ENCODE results near the gene IFT25.
A peak's percentile ranks its signal among the peaks of the same experiment; 100 is the strongest.
"Not testable (repeated sequence)": the region's sequence is repeated elsewhere in the genome, so short reads cannot be mapped to it uniquely, and the experiment has no call there.

The IFT25 gene

GRCh38 chr1:53945433-53946251 lies at the start of gene IFT25:
IFT25 (minus strand) TSS chr1:53945699; CDS start chr1:53940082, 5,617 bp downstream.
- DNase-seq (ENCODE audit: low spot score) = peak; percentile 89

GRCh38 chr1:53994516-53994915 lies 49.0 kb upstream of the IFT25 start:
- not testable (repeated sequence) for DNase-seq (ENCODE audit: low spot score)

GRCh38 chr1:53992085-53992874 lies 46.8 kb upstream of the IFT25 start:
- no peak for DNase-seq (ENCODE audit: low spot score)

- DNase-seq (ENCODE audit: low spot score) = no peak
Observed at GRCh38 chr1:53987880-53988279, 42.4 kb upstream of the IFT25 start.

GRCh38 chr1:53986458-53986857 lies 41.0 kb upstream of the IFT25 start:
- no peak for DNase-seq (ENCODE audit: low spot score)

GRCh38 chr1:53984726-53985125 lies 39.2 kb upstream of the IFT25 start:
- no peak for DNase-seq (ENCODE audit: low spot score)

- no peak for DNase-seq (ENCODE audit: low spot score)
Observed at GRCh38 chr1:53982763-53983104, 37.2 kb upstream of the IFT25 start.

- DNase-seq (ENCODE audit: low spot score) = peak; percentile 69
Observed at GRCh38 chr1:53982034-53982762, 36.7 kb upstream of the IFT25 start.

- no peak for DNase-seq (ENCODE audit: low spot score)
Observed at GRCh38 chr1:53981220-53981619, 35.7 kb upstream of the IFT25 start.

GRCh38 chr1:53979712-53980450 lies 34.4 kb upstream of the IFT25 start:
- no peak for DNase-seq (ENCODE audit: low spot score)

- no peak for DNase-seq (ENCODE audit: low spot score)
Observed at GRCh38 chr1:53975861-53976260, 30.4 kb upstream of the IFT25 start.

- DNase-seq (ENCODE audit: low spot score) = no peak
Observed at GRCh38 chr1:53971718-53972117, 26.2 kb upstream of the IFT25 start.

- DNase-seq (ENCODE audit: low spot score) = not testable (repeated sequence)
Observed at GRCh38 chr1:53969323-53969722, 23.8 kb upstream of the IFT25 start.

- no peak for DNase-seq (ENCODE audit: low spot score)
Observed at GRCh38 chr1:53968125-53968513, 22.6 kb upstream of the IFT25 start.

GRCh38 chr1:53967409-53968124 lies 22.1 kb upstream of the IFT25 start:
- DNase-seq (ENCODE audit: low spot score) = no peak

- no peak for DNase-seq (ENCODE audit: low spot score)
Observed at GRCh38 chr1:53966794-53967193, 21.3 kb upstream of the IFT25 start.

GRCh38 chr1:53964109-53964508 lies 18.6 kb upstream of the IFT25 start:
- DNase-seq (ENCODE audit: low spot score) = no peak

GRCh38 chr1:53963460-53963859 lies 18.0 kb upstream of the IFT25 start:
- DNase-seq (ENCODE audit: low spot score) = no peak

GRCh38 chr1:53962395-53962794 lies 16.9 kb upstream of the IFT25 start:
- no peak for DNase-seq (ENCODE audit: low spot score)

- no peak for DNase-seq (ENCODE audit: low spot score)
Observed at GRCh38 chr1:53959664-53960250, 14.3 kb upstream of the IFT25 start.

Data from SW480 (cell line).